ENCODE results near the gene DLG1.
A peak's percentile ranks its signal among the peaks of the same experiment; 100 is the strongest.
"Not testable (repeated sequence)": the region's sequence is repeated elsewhere in the genome, so short reads cannot be mapped to it uniquely, and the experiment has no call there.

Gene DLG1

GRCh38 chr3:197209366-197210260 is 88.8 kb downstream of the DLG1 start:
- DNase-seq (ENCODE audit: low spot score): no peak

- no peak for DNase-seq (ENCODE audit: low spot score)
Measured at GRCh38 chr3:197206913-197207312, 91.5 kb downstream of the DLG1 start.

GRCh38 chr3:197205675-197206074 is 92.7 kb downstream of the DLG1 start:
- DNase-seq (ENCODE audit: low spot score): no peak

- no peak for DNase-seq (ENCODE audit: low spot score)
Measured at GRCh38 chr3:197205265-197205664, 93.1 kb downstream of the DLG1 start.

GRCh38 chr3:197204736-197205135 is 93.7 kb downstream of the DLG1 start:
- DNase-seq (ENCODE audit: low spot score): no peak

- no peak for DNase-seq (ENCODE audit: low spot score)
Measured at GRCh38 chr3:197203714-197204146, 94.7 kb downstream of the DLG1 start.

- no peak for DNase-seq (ENCODE audit: low spot score)
Measured at GRCh38 chr3:197202694-197203093, 95.7 kb downstream of the DLG1 start.

GRCh38 chr3:197201791-197202452 is 96.5 kb downstream of the DLG1 start:
- no peak for DNase-seq (ENCODE audit: low spot score)

- not testable (repeated sequence) for DNase-seq (ENCODE audit: low spot score)
Measured at GRCh38 chr3:197200856-197201255, 97.6 kb downstream of the DLG1 start.

- DNase-seq (ENCODE audit: low spot score): no peak
Measured at GRCh38 chr3:197197334-197197733, 101.1 kb downstream of the DLG1 start.

GRCh38 chr3:197196192-197196591 is 102.2 kb downstream of the DLG1 start:
- DNase-seq (ENCODE audit: low spot score): no peak

- DNase-seq (ENCODE audit: low spot score): no peak
Measured at GRCh38 chr3:197195326-197195725, 103.1 kb downstream of the DLG1 start.

GRCh38 chr3:197193759-197194158 is 104.7 kb downstream of the DLG1 start:
- DNase-seq (ENCODE audit: low spot score): not testable (repeated sequence)

- no peak for DNase-seq (ENCODE audit: low spot score)
Measured at GRCh38 chr3:197191897-197192296, 106.5 kb downstream of the DLG1 start.

GRCh38 chr3:197189623-197190022 is 108.8 kb downstream of the DLG1 start:
- DNase-seq (ENCODE audit: low spot score): no peak

GRCh38 chr3:197188963-197189362 is 109.4 kb downstream of the DLG1 start:
- DNase-seq (ENCODE audit: low spot score): no peak

GRCh38 chr3:197186887-197187588 is 111.4 kb downstream of the DLG1 start:
- peak; percentile 47 for DNase-seq (ENCODE audit: low spot score)

GRCh38 chr3:197183582-197183981 is 114.8 kb downstream of the DLG1 start:
- no peak for DNase-seq (ENCODE audit: low spot score)

- DNase-seq (ENCODE audit: low spot score): no peak
Measured at GRCh38 chr3:197181741-197182140, 116.7 kb downstream of the DLG1 start.

- DNase-seq (ENCODE audit: low spot score): no peak
Measured at GRCh38 chr3:197178998-197179397, 119.4 kb downstream of the DLG1 start.

- no peak for DNase-seq (ENCODE audit: low spot score)
Measured at GRCh38 chr3:197175503-197175902, 122.9 kb downstream of the DLG1 start.

- no peak for DNase-seq (ENCODE audit: low spot score)
Measured at GRCh38 chr3:197174927-197175326, 123.5 kb downstream of the DLG1 start.

- no peak for DNase-seq (ENCODE audit: low spot score)
Measured at GRCh38 chr3:197173620-197174019, 124.8 kb downstream of the DLG1 start.
